Naive B cell (primary cell): ENCODE results near the gene ZDHHC23. TPM values are rescaled to one million over a fixed set of nuclear protein-coding genes. Genes with fewer than 3 reads are reported as not detected.

Experiments
- ATAC-seq, 2 donors: fragments of 150-1000 bp; cut with Tn5 transposase; 2 replicates each; pipeline ENCODE4 v1.10.0; 2021; ENCODE audit warnings: low read depth in 2 of 2, mild to moderate bottlenecking in 2 of 2, moderate library complexity in 2 of 2
- DNase-seq: peaks from one replicate; pipeline ENCODE4 v3.0.0; 2022
- H3K27ac Mint-ChIP-seq, 6 donors: one replicate each; pipeline ENCODE4 v1.8.0; 2020 to 2022; ENCODE audit warnings: mild to moderate bottlenecking in 6 of 6, mixed read lengths in 6 of 6, moderate library complexity in 5 of 6, inconsistent platforms in 2 of 6
- H3K27me3 Mint-ChIP-seq, 3 donors: one replicate each; pipeline ENCODE4 v1.8.0; 2021 to 2022; ENCODE audit warnings: mixed read lengths in 3 of 3, mild to moderate bottlenecking in 1 of 3
- H3K36me3 Mint-ChIP-seq, 2 donors: one replicate each; pipeline ENCODE4 v1.8.0; 2020 to 2022; ENCODE audit warnings: mixed read lengths in 2 of 2, inconsistent platforms in 1 of 2, mild to moderate bottlenecking in 1 of 2
- H3K4me1 Mint-ChIP-seq, 3 donors: one replicate each; pipeline ENCODE4 v1.8.0; 2020 to 2022; ENCODE audit warnings: mixed read lengths in 3 of 3, inconsistent platforms in 1 of 3, mild to moderate bottlenecking in 1 of 3, moderate library complexity in 1 of 3
- H3K4me3 Mint-ChIP-seq, 8 donors: one replicate each; pipeline ENCODE4 v1.8.0; 2020 to 2022; ENCODE audit warnings: mild to moderate bottlenecking in 8 of 8, mixed read lengths in 8 of 8, moderate library complexity in 8 of 8, inconsistent platforms in 2 of 8
- H3K9me3 Mint-ChIP-seq, 7 donors: one replicate each; pipeline ENCODE4 v1.8.0; 2020 to 2022; ENCODE audit warnings: mixed read lengths in 7 of 7, mild to moderate bottlenecking in 5 of 7, inconsistent platforms in 2 of 7, moderate library complexity in 1 of 7
- polyA plus RNA-seq, 6 donors: library from polyadenylated mRNA; unstranded; fragments of 300-500 nt; fragmentation: Illumina TruSeq; gene quantifications; one replicate each; pipeline ENCODE4 v1.2.3, GENCODE V29; 2021; ENCODE audit warnings: low read depth in 6 of 6

The ZDHHC23 gene, protein sequence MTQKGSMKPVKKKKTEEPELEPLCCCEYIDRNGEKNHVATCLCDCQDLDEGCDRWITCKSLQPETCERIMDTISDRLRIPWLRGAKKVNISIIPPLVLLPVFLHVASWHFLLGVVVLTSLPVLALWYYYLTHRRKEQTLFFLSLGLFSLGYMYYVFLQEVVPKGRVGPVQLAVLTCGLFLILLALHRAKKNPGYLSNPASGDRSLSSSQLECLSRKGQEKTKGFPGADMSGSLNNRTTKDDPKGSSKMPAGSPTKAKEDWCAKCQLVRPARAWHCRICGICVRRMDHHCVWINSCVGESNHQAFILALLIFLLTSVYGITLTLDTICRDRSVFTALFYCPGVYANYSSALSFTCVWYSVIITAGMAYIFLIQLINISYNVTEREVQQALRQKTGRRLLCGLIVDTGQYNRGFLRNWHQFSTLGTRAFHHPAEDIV
- 1 to 10 TPM; 1.1 to 9.1 (median 6.7) TPM for polyA plus RNA-seq

DNA sequence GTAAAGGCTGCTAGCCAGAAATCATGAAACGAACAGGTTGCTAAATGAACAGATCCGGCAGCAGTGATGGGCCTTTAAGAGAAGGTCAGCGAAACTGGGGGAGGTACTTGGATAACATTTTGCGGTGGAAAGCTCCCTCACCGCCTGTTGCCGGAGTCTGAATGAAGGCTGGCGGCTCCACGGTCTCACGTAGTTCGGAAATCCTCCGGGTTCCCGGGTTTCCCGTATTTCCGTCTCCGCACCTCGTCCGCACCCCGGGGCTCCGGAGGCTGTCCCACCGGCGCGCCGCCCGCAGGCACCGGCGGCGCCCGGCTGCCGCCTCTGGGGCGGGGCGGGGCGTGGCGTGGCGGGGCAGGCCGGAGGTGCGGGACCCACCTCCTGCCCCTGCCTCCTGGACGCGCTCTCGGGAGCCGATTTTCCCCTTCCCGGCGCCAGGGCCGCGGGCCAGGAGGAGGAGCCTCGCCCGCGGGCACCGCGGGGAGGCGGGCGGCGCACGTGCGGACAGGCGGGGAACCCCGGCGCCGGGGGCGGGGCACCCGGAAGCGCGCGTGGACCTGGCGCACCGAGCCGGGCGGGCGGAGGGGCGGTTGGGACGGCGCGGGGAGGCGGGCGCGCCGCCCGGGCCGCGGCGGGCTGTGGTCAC lies at the start of gene ZDHHC23:
TSS of gene ZDHHC23 (plus strand) at position 642 of the 643 bp plus-strand sequence. CDS start 790 bp downstream, outside the sequence.
- H3K9me3 Mint-ChIP-seq, result no peaks in the 10 kb centered on the region
- H3K27me3 Mint-ChIP-seq, result peaks cover 0 to 9% (median 7%) of the 10 kb centered on the region in 3 donors
- peak within 1 kb of the TSS; percentile 83 to 94 (median 90) for H3K4me3 Mint-ChIP-seq
- ATAC-seq, result peak; percentile 83 to 87
- peaks cover 0 to 11% of the 10 kb centered on the region in 2 donors for H3K36me3 Mint-ChIP-seq
- H3K4me1 Mint-ChIP-seq, result peaks cover 16 to 21% (median 18%) of the 10 kb centered on the region in 3 donors
- DNase-seq, result peak; percentile 83
- H3K27ac Mint-ChIP-seq, result peak within 1 kb of the TSS; percentile 88 to 94 (median 92)

DNA sequence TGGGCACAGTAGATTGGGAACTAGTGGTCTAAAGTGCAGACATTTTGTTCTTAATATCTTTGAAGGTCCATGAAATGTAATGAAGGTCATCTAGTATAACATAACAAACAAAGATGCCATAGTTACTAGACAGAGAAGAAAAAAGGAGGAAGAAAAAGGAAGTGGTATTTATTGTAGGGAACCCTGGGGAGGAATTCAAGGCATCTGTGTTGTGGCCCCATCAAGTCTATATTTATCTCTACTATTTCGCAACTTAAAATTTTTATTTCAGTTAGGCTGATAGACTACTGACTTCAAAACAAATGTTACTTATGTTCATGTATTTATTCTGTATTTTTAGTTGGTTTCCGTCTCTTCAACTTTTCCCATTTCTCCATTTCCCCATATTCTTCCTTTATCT lies 48.9 kb upstream of the ZDHHC23 start:
- no peak overlapping the region for H3K4me3 Mint-ChIP-seq
- no peaks in the 10 kb centered on the region for H3K9me3 Mint-ChIP-seq
- no peak for ATAC-seq
- H3K36me3 Mint-ChIP-seq, result no peaks in the 10 kb centered on the region
- DNase-seq, result no peak
- no peak overlapping the region for H3K27ac Mint-ChIP-seq
- no peaks in the 10 kb centered on the region for H3K27me3 Mint-ChIP-seq
- H3K4me1 Mint-ChIP-seq, result peaks cover 0 to 6% (median 0%) of the 10 kb centered on the region in 3 donors

- no peaks in the 10 kb centered on the region for H3K9me3 Mint-ChIP-seq
- H3K27ac Mint-ChIP-seq, result no peak overlapping the region
- no peaks in the 10 kb centered on the region for H3K27me3 Mint-ChIP-seq
- no peaks in the 10 kb centered on the region for H3K36me3 Mint-ChIP-seq
- no peak overlapping the region for H3K4me3 Mint-ChIP-seq
- DNase-seq, result no peak
- H3K4me1 Mint-ChIP-seq, result no peaks in the 10 kb centered on the region
- no peak for ATAC-seq
These were observed 41.2 kb upstream of the ZDHHC23 start for GRCh38 chr3:113906568-113907140.

DNA sequence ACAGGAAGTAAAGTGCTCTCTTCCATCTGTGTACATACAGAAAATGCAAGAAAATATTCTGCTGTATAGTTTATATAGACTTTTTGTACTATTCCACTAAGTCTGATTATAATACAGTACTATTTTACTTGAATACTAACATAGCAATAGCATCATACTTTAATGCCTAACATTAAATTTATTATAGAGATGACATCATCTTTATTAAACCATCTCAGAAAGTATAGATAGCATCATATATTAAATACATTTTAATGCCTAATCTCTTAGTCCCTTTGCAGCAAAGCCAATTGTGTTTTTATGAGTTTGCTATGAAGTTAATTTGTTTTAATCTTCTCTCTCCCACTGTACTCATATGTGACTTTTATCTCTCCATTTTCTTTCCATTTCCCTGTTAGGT lies 39.7 kb upstream of the ZDHHC23 start:
- ATAC-seq (no peak), DNase-seq (no peak)
- Mint-ChIP-seq H3K4me1 (no peaks in the 10 kb centered on the region), H3K4me3 (no peak overlapping the region), H3K27me3 (no peaks in the 10 kb centered on the region), H3K27ac (peak overlapping the region in 1 of 6 donors; percentile 7), H3K9me3 (no peaks in the 10 kb centered on the region), H3K36me3 (no peaks in the 10 kb centered on the region)

- H3K9me3 Mint-ChIP-seq, result no peaks in the 10 kb centered on the region
- no peak overlapping the region for H3K27ac Mint-ChIP-seq
These were observed 36.8 kb upstream of the ZDHHC23 start for GRCh38 chr3:113910966-113911365.

DNA sequence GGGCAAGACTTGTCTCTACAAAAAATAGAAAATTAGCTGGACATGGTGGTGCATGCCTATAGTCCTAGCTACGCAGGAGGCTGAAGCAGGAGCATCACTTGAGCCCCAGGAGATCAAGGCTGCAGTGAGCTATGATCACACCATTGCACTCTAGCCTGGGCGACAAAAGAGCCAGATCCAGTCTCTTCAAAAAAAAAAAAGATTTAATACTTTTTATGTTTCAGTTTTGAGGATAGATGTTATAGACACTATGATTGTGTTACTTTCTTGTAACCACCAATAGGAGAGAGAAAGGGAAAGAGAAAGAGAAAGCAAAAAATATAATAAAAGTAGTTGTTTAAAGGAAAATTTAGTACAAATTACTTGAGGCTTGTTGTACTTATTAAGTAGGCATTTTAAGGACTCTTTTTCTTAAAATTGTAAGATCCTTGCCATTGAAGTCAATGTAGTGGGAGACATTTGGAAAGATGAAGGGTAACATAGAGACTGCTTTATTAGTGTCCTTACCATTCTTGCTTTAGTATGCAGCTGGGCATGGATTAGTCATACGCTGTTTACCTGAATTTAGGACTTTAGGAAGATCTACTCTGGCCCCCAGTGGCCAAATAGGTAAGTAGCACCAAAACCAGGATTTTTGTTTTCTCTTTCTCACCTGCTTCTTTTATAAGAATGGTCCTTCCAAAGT lies 35.1 kb upstream of the ZDHHC23 start:
- ATAC-seq (peak; percentile 92 to 93), DNase-seq (peak; percentile 31)
- H3K27ac Mint-ChIP-seq, result peak overlapping the region in 3 of 6 donors; percentile 49 to 66 (median 49)

More at GRCh38 chr3:113910966-113911365, 36.8 kb upstream of the ZDHHC23 start:
- H3K4me3 Mint-ChIP-seq, result no peak overlapping the region
- H3K4me1 Mint-ChIP-seq, result no peaks in the 10 kb centered on the region
- no peaks in the 10 kb centered on the region for H3K36me3 Mint-ChIP-seq
- no peak for DNase-seq
- H3K27me3 Mint-ChIP-seq, result no peaks in the 10 kb centered on the region
- ATAC-seq, result no peak

GRCh38 chr3:113914646-113915045 lies 33.2 kb upstream of the ZDHHC23 start:
- no peaks in the 10 kb centered on the region for H3K9me3 Mint-ChIP-seq
- H3K27me3 Mint-ChIP-seq, result no peaks in the 10 kb centered on the region
- no peak overlapping the region for H3K4me3 Mint-ChIP-seq
- no peak for DNase-seq
- no peak overlapping the region for H3K27ac Mint-ChIP-seq
- no peak for ATAC-seq
- H3K4me1 Mint-ChIP-seq, result no peaks in the 10 kb centered on the region
- no peaks in the 10 kb centered on the region for H3K36me3 Mint-ChIP-seq

More for the DNA sequence above, 35.1 kb upstream of the ZDHHC23 start:
- no peaks in the 10 kb centered on the region for H3K27me3 Mint-ChIP-seq
- no peaks in the 10 kb centered on the region for H3K4me1 Mint-ChIP-seq
- H3K4me3 Mint-ChIP-seq, result peak overlapping the region in 7 of 8 donors; percentile 23 to 69 (median 56)
- H3K9me3 Mint-ChIP-seq, result no peaks in the 10 kb centered on the region
- no peaks in the 10 kb centered on the region for H3K36me3 Mint-ChIP-seq

GRCh38 chr3:113927556-113927955 lies 20.3 kb upstream of the ZDHHC23 start:
- Mint-ChIP-seq H3K4me1 (peaks cover 4 to 19% (median 10%) of the 10 kb centered on the region in 3 donors), H3K36me3 (peaks cover 14 to 27% of the 10 kb centered on the region in 2 donors), H3K4me3 (no peak overlapping the region), H3K27ac (no peak overlapping the region), H3K9me3 (peaks cover 6 to 28% (median 18%) of the 10 kb centered on the region in 7 donors), H3K27me3 (peaks cover 0 to 4% (median 0%) of the 10 kb centered on the region in 3 donors)
- ATAC-seq, result peak; percentile 48 to 56
- no peak for DNase-seq

GRCh38 chr3:113946831-113947230 lies 982 bp upstream of the ZDHHC23 start:
- ATAC-seq, result no peak
- Mint-ChIP-seq H3K27me3 (peaks cover 0 to 13% (median 7%) of the 10 kb centered on the region in 3 donors), H3K4me3 (peak overlapping the region; percentile 83 to 94 (median 90)), H3K36me3 (peaks cover 3 to 4% of the 10 kb centered on the region in 2 donors), H3K27ac (peak overlapping the region; percentile 76 to 94 (median 89)), H3K9me3 (no peaks in the 10 kb centered on the region), H3K4me1 (peaks cover 15 to 21% (median 16%) of the 10 kb centered on the region in 3 donors)
- no peak for DNase-seq

- peak overlapping the region; percentile 40 to 92 (median 90) for H3K27ac Mint-ChIP-seq
- H3K27me3 Mint-ChIP-seq, result peaks cover 0 to 7% (median 7%) of the 10 kb centered on the region in 3 donors
- H3K9me3 Mint-ChIP-seq, result no peaks in the 10 kb centered on the region
- ATAC-seq (peak; percentile 48 to 51), DNase-seq (peak; percentile 58)
- peaks cover 0 to 18% of the 10 kb centered on the region in 2 donors for H3K36me3 Mint-ChIP-seq
- H3K4me1 Mint-ChIP-seq, result peaks cover 20 to 24% (median 22%) of the 10 kb centered on the region in 3 donors
- peak overlapping the region; percentile 75 to 93 (median 82) for H3K4me3 Mint-ChIP-seq
These were observed 453 bp downstream of the ZDHHC23 start for GRCh38 chr3:113948015-113948917.

DNA sequence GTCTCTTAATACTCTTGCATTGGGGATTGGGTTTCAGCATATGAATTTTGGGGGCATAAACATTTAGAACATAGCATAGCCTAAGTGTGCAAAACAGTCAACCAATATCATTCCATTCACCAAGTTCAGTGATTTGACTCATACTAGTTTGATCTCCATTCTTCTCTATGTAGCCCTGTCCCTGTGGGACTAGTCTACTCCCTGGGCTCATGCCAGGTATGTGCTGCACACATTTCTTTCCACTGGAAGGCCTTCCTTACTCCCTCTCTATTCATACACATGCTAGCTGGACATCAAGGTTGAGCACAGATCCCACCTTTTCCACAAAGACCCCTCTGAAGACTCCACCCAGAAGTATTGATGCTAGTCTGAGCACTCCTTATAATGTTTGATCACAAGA lies 5.1 kb downstream of the ZDHHC23 start:
- ATAC-seq, result no peak
- Mint-ChIP-seq H3K9me3 (no peaks in the 10 kb centered on the region), H3K4me1 (peaks cover 24 to 29% (median 26%) of the 10 kb centered on the region in 3 donors), H3K27ac (peak overlapping the region in 2 of 6 donors; percentile 28 to 29), H3K36me3 (peaks cover 17 to 41% of the 10 kb centered on the region in 2 donors), H3K4me3 (peak overlapping the region in 1 of 8 donors; percentile 31), H3K27me3 (no peaks in the 10 kb centered on the region)
- no peak for DNase-seq

DNA sequence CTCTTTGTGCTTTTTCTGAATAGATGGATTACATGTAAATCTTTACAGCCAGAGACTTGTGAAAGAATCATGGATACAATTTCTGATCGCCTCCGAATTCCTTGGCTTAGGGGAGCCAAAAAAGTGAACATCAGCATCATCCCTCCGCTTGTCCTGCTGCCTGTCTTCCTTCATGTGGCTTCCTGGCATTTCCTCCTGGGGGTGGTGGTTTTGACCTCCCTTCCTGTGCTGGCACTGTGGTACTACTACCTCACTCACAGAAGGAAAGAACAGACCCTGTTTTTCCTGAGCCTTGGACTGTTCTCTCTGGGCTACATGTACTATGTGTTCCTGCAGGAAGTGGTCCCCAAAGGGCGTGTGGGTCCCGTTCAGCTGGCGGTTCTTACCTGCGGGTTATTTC lies 5.9 kb downstream of the ZDHHC23 start:
- Mint-ChIP-seq H3K4me3 (peak overlapping the region in 1 of 8 donors; percentile 19), H3K27me3 (no peaks in the 10 kb centered on the region), H3K27ac (peak overlapping the region in 5 of 6 donors; percentile 8 to 86 (median 59)), H3K36me3 (peaks cover 22 to 46% of the 10 kb centered on the region in 2 donors), H3K4me1 (peaks cover 21 to 25% (median 23%) of the 10 kb centered on the region in 3 donors), H3K9me3 (no peaks in the 10 kb centered on the region)
- DNase-seq (no peak), ATAC-seq (no peak)
